IPS DF 4.7 (cell line): ENCODE results near the gene KRTAP6-3.

Source experiments
- DNase-seq: peaks from one replicate; pipeline ENCODE4 v3.0.0-alpha.2; 2013; ENCODE audit warnings: low spot score; ENCODE audit errors: extremely low read depth

KRTAP6-3 gene

GRCh38 chr21:30625449-30626165 is 33.4 kb downstream of the KRTAP6-3 start:
- DNase-seq = no peak

GRCh38 chr21:30628109-30628508 is 35.9 kb downstream of the KRTAP6-3 start:
- no peak for DNase-seq

- DNase-seq = no peak
Observed at GRCh38 chr21:30629200-30629599, 37.0 kb downstream of the KRTAP6-3 start.

- DNase-seq = no peak
Observed at GRCh38 chr21:30634906-30635305, 42.7 kb downstream of the KRTAP6-3 start, which contains the start of gene KRTAP20-2. Gene KRTAP20-2, plus strand, starts transcription at chr21:30635206. Its CDS starts 58 bp downstream, at chr21:30635264.

- no peak for DNase-seq
Observed at GRCh38 chr21:30638686-30639085, 46.4 kb downstream of the KRTAP6-3 start.

- DNase-seq = no peak
Observed at GRCh38 chr21:30642564-30642963, 50.3 kb downstream of the KRTAP6-3 start, which contains the start of gene KRTAP20-3. Gene KRTAP20-3, plus strand, starts transcription at chr21:30642864.
